Measurements from ENCODE around the gene FARP1.

Gene FARP1

DNA sequence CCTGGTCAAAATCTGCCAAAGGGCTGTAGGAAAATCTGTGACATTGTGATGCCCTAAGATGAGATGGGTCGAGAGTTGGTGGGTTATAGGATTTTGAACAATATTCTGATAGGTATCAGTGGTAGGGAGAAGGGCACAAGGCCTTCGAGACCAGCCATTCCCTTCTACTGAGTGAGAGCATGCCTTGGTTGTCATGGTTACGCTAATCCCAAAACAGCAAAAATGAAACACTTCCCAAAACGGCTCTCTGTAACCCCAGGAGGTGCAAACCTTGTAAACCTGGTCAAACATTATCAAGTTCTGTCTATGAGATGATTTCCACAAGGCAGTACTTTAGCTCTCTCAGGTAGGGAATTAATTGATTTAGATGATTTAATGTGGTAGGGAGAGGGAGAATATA is 192.8 kb downstream of the FARP1 start:
- DNase-seq (ENCODE audit: low spot score): no peak

DNA sequence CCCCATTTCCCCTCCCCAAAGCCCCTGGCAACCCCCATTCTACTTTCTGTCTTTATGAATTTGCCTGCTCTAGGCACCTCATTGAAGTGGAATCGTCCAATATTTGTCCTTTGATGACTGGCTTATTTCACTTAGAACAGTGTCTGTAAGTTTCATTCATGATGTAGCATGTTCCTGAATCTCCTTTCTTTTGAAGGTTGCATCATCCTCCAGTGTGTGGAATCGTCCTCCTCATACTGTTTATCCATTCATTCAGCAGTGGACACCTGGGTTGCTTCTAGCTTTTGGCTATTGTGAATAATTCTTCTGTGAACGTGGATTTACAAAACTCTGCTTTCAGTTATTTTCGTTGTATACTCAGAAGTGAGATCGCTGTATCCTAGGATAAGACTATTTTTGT is 195.4 kb downstream of the FARP1 start:
- no peak for DNase-seq (ENCODE audit: low spot score)

DNA sequence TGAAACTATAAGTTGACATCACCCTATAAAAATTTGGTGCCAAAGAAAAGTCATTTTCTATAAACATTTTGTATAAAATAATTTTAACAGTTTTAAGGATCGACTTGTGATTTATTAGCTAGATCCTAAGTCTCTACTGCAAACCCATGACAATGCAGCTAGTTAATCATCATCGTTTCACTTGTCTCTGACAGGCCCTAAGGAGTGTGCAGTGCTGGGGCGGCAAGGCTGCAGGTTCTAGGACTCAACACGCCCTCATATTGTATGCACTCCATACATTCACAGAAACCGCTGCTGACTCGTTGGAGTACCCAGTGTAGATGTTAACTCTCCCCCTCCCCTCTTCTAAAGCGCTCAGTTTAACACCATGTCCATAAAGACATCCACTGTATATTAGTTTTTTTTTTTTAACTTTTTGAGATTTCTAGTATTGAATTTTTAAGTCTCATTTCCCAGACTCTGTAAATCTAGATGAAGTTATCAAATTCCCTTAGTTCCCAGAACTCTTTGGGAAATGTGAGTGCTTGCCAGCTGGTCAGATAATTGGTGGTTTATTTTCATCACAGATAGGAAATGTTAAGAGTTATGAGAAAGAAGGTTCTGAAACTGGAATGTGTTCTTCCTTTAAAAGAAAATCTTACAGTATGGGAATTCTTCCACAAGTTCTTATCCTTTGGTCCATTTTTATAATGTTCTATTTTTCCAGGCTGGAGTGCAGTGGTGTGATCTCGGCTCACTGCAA is 197.0 kb downstream of the FARP1 start:
- no peak for DNase-seq (ENCODE audit: low spot score)

DNA sequence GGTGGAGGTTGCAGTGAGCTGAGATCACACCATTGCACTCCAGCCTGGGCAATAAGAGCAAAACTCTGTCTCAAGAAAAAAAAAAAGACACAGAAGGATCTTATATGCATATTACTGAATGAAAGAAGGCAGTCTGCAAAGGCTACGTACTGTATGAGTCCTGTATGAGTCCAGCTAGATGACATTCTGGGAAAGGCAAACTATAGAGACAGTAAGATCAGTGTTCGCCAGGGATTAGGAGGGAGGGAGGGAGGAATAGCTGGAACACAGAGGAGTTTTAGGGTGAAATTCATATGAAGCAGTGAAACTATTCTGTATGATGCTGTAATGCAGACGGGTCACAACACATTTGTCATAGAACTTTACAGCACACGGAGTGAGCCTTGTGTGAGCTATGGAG is 200.1 kb downstream of the FARP1 start:
- no peak for DNase-seq (ENCODE audit: low spot score)

DNA sequence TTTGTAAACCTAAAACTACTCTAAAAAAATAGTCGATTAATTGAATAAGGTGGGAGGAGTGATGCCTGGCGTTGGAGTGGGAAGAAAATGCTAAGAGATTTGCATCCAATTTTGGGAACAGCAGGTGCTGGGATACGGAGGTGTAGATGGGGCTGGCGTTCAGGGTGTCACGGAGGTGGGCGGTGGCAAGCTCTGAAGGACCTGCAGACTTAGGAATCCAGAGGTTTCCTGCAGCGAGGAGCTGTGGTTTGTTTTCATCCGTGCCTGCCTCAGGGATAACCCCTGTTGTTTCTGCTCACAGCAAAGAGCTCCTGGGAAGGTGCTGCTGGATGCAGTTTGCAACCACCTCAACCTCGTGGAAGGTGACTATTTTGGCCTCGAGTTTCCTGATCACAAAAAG is 200.6 kb downstream of the FARP1 start:
- DNase-seq (ENCODE audit: low spot score): no peak

DNA sequence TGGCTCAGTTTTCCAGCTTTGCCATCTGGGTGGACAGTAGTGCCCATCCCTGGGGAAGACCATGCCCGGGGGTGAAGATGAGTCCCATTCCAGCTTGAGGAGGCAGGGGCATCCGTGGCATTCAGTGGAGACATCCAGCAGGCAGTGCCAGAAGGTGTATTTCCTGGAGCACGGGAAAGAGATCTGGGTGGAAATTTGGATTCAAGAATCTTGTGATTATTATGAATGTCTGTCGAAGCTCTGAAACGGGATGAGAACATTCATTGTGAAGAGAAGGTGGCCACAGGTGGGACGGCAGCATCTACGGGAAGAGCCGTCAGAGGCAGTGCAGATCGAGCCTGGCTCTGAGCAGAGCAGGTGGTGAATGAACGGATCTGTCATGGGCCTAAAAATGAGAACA is 201.5 kb downstream of the FARP1 start:
- no peak for DNase-seq (ENCODE audit: low spot score)

DNA sequence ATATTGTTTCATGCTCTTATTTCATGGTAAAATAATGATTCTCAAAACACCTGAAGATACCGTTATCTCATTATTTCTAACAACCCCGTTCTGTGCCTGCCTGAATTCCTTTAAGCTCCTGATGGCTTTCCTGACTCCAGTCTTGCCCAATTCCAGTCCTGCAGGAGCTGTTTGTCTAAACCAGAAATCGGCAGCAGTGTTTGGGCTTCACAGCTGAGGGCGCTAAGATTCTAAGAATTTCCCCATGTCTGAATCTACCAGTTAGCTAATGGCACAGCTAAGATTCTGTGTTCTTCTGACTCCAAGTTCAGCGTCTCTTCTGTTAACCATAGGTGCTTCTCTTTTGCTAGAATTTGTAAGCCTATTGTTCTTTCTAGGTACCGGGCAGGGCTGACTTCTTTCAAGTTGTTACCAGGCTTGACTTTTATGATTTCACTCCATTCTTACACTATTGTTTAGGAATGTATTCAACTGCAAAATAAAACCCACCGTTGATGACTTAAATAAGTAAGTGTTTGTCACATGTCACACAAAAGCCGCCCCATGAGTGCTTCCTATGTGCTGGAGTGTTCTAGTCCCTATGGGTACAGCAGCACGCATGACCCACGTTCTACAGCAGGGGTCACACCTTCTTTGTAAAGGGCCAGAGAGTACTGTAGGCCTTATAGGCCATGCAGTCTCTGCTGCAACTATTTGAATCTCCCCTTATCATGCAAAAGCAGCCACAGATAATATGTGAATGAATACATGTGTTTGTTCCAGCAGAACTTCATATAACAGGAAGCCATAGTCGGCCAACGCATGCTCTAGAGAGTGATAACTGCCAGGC is 202.4 kb downstream of the FARP1 start:
- DNase-seq (ENCODE audit: low spot score): no peak

DNA sequence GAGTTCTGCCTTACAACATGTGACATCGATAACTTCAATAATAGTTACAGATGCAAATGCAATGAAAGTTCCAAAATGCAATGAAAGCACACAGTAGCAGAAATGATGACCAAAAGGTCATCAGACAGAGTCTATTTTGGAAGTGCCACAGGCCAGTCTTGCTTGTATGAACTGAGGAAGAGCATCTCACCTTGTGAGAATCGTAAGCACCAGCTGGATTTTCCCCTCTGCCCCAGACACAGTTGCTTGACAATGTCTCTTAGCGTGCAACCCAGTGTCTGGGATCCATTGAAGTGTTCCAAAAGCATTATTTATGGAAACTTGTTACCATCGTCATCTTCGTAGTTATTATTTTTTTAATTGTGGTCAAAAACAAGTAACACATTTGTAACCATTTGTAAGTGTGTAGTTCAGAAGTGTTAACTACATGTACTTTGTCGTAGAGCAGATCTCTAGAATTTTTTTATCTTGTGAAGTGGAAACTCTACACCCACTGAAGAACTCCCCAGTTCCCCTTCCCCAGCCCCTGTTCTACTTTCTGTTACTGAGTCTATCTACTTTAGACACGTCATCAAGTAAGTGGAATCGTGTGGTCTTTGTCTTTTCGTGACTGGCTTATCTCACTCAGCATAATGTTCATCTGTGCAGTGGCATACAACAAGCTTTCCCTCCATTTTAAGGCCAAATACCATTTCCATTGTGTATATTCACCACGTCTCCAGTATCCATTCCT is 204.2 kb downstream of the FARP1 start:
- no peak for DNase-seq (ENCODE audit: low spot score)

DNA sequence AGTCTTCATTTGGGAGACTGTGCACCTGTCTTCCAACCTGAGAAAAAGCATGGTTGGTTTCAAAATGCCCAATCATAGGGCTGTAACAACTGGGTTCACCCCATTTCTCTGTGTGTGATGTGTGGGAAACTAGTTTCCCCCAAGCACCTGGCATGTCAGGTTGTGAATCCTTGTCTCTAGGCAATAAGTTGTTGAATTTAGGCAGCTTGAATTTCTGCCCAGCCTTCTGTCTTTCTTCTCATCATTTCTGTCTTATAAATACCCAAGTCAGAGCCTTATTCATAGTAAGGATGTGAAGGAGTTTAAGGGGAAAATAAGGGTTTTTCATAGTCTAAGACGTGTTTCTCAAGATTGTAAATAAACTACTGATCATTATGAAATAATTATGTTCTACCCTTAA is 204.9 kb downstream of the FARP1 start:
- DNase-seq (ENCODE audit: low spot score): no peak

DNA sequence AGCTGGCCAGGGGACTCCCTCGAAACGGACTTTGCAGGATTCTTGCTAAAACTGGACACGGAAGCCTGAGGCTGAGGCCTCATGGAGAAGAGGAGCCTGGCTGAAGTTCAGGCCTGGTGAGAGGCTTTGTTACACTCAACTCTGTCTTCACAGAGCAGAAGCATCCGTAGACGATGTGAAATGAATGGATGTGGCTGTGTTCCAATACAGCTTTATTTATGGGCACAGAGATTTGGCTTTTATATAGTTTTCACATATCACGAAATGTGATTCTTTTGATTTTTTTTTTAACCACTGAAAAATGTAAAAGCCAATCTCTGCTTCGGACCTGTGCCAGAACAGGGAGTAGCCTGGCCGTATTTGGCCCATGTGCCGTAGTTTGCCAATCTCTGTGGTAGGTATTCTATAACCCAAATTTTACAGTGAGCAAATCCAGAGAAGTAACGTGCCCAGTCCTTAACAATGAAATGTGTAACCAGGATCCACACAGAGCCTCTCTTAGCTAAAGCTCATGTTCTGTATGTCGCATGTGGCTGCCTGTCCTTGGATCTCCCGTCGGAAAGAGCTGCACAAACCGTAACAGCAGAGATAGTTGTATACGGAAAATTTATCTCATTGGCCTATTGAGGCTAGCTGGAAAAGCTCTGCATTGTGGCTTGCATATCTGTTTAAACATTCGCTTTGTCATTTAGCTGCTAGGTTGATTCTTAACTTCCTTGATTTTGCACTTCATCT is 205.7 kb downstream of the FARP1 start:
- DNase-seq (ENCODE audit: low spot score): no peak

DNA sequence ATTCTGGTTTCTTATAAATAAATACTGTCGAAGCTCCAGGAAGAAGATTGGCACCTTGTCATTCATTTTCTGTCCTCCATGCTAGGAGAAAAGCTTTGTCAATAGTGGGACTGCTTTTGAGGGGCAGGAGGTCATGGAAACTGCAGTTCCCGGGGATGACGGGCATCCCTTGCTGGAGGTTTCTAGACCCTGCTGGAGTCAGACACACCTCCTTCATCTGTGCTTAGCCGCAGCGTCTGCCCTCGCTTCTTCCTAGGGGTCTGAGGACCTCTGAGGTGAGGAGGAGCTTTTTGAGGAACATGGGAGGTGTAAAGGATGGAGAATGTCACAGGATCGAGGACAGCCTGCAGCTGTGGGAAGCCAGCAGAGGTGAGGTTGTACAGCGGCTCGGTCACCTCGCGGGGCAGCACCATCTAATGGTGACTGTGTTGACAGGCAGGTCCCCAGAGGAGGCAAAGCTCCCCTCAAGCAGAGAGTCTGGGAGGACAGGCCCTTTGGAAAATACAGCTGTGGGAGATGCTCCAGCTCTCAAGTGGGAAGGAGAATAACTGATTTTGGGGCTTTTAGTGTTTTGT is 206.9 kb downstream of the FARP1 start:
- DNase-seq (ENCODE audit: low spot score): no peak

DNA sequence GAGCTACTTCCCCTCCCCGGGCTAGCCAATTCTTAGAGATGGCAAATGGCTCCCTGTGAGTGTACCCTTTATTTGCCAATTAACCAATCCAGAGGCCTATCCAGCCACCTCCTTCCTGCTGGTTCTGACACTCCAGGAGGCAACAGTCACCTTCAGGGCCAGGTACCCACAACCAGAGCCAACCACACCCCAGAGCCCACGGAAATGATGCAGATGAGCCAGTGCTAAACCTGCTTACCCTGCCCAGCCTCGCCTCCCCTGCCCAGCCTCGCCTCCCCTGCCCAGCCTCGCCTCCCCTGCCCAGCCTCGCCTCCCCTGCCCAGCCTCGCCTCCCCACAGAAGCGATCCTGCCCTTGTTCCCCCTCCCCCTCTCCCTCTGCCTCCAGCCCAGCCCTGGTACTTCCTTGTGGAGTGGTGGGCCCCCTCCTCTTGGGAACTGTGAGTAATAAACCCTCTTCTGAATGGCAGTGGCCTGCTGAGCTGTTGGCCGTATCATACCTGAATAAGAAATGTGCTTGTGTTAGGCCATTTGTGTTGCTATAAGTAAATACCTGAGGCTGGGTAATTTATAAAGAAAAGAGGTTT is 207.9 kb downstream of the FARP1 start:
- no peak for DNase-seq (ENCODE audit: low spot score)

DNA sequence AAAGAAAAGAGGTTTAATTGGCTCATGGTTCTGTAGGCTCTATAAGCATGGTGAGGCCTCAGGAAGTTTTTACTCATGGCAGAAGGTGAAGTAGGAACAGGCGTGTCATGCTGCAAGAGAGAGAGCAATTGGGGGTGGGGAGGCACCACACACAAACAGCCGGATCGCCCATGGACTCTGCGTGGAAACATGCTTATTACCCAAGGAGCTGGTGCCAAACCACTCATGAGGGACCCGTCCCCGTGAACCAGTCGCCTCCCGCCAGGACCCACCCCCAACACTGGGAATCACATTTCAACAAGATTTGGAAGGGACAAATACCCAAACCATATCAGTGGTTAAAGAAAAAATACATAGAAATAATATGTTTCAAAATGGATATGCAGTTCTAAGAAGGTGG is 208.7 kb downstream of the FARP1 start:
- DNase-seq (ENCODE audit: low spot score): no peak

DNA sequence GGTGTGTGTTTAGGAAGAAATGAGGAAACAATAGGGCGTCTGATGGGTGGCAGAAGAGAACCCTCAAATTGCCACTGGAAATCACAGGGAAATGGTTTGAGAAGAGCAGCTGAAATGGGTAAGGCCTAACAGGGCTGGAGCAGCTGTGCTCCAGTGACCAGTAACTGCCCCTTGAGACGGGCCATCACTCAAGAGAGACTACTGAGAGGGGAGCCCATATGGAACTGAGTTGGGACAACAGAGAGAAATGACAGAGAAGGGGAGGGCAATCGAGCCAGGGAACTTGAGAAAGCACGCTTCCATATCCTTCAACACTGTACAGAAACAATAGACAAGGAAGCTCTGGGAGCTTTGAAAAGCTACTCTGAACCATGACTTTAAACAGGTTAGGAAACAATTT is 209.3 kb downstream of the FARP1 start:
- DNase-seq (ENCODE audit: low spot score): no peak

DNA sequence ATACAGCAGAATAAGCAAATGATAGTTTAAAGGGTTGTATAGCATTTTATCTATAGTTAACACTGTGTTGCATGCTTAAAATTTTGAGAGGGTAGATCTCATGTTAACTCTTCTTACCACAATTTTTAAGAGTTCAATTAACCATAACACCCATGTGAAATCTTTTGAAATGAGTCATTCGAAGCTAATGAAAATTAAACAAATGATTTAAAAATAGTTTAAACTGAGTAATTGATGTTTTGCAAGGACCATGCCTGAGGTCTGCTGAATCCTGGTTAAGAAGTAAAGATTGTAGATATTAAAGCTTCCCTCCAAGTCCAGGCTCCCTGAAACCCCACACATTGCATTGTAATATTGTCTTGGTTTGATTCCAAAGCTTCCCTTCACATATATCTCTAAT is 210.9 kb downstream of the FARP1 start:
- DNase-seq (ENCODE audit: low spot score): no peak

DNA sequence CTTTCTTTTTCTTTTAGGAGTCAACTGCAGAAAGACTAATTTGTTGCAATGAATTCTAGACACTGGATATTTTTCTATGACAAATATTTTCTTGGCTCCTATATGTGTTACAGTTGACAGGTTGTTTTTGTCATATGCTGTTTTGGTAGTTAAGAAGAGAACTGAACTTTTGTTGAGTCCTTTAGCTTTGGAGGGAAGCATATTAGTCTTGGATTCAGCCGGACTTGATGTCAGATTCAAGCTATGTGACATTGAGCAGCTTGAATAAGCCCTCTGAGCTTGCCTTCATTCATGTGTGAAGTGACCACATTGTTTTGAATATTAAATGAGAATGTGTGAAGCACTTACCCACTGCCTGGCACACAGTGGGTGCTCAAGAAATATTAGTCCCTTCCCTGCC is 216.0 kb downstream of the FARP1 start:
- no peak for DNase-seq (ENCODE audit: low spot score)

DNA sequence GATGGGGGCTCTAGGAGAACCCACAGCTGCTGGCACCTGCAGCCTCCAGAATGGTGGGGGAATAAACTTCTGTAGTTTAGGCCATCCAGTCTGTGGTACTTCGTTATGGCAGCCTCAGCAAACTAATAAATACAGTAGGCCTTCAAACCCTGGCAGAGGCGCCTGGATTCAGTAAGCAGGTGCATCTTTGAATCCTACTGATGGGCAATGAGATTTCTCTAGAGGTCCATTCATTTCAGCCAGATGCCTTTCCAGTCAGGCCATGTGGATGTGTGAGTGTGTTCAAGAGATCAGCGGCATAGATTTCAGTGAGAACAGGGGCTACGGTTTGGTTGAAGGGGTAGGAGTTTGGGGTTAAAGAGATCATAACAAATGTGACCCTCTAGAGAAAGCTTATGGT is 217.7 kb downstream of the FARP1 start:
- no peak for DNase-seq (ENCODE audit: low spot score)

DNA sequence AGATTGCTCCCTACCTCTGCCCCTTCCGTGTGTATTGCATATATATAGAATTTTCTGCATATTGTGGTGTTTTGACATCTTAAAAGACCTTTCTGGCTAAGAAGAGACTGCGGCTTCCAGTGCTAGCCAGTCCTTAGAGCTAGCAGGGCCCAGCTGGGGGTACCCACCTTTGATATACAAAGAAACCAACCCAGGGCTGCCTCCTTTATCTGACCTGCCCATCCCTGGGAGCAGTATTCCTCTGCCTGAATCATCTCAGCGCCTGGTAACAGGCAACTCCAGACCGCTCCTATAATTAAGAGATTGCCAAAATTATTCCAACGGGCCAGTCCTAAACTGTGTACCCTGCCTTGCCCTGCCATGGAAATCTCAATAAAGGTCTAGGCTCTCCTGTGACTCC is 220.4 kb downstream of the FARP1 start:
- DNase-seq (ENCODE audit: low spot score): no peak

DNA sequence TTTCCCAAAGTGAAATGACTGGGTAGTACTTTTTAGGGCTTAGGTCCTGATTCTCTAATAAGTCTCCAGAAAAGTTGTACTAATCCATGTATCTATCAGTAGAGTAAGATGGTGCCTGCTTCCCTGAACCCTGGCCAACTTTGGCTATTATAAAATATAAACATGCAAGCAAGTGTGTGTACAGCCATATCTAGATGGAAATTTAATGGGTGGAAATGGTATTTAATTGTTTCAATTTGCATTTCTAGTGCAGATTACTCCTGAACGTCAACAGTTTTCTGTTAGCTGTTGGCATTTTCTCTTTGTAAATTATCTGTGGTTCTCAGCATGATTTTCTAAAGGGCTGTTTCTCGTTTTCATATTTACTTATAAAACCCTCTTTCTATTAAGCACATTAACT is 221.3 kb downstream of the FARP1 start:
- no peak for DNase-seq (ENCODE audit: low spot score)

DNA sequence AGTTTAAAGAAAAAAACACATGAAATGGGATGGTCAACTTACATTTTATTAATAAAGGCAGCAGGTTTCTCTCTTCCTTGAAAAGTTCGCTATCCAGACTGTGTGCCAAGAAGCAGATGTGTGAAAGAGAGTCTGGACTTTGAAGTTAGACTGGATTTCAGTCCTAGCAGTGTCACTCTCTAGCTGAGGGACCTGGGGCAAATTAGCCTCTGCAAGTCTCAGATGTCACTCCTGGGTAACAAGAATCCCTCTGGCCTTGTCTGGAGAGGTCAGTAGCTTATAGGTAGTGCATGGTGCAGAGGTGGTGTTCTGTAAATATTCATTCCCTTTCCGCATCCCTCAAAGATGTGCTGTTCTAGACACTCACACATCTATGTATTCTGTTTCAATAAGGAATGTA is 221.8 kb downstream of the FARP1 start:
- DNase-seq (ENCODE audit: low spot score): no peak

DNA sequence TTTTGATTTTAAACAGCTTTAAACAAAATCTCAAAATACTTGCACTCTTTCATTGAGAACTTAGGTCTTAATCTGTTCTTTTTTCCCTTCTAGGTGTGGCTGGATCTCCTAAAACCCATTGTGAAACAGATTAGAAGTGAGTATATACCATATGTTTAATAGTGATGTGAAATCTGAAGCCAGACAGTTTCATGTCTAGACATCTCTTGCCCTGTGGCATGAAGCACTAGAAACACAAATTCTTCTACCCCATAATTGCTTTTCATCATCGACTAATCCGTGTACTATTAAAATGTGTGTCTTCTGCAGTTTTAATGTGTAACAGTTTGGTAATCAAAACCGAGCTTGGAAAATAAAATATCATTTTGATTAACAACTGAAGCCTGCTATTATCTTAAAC is 222.4 kb downstream of the FARP1 start:
- DNase-seq (ENCODE audit: low spot score): no peak

DNA sequence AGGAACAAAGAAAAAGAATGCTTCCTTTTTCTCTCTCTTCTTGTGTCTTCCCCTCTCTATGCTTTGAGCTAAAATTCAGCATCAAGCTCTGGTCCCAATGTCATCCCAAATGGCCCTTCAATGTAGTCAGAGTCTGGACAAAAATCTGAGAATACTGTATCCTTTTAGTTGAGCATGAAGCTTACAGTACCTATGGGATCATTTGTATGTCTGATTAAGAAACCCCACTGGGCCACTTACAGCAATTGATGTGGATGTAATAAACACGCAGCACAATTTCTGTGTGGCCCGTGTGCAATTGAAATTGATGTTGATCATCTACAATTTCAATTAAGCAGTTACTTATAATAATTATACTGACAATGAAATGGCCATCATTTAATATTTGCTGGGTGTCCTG is 223.1 kb downstream of the FARP1 start:
- DNase-seq (ENCODE audit: low spot score): no peak

Measured in CD4-positive, alpha-beta T cell treated with Interleukin-6 at 100 ng/mL for 8 hours (primary cell).